ENCODE data around the gene DRG2.

GRCh38 chr17:18045691-18046350 is 41.9 kb upstream of the DRG2 start:
- TF ChIP-seq POLR2AphosphoS5 (IDR thresholded peaks at IDR 0.05; ENCODE audit: low read depth, low read length), result no peak
- TF ChIP-seq POLR2A (IDR thresholded peaks at IDR 0.05; ENCODE audit: low read depth, low read length), result no peak
- no peak for TF ChIP-seq TAF1 (IDR thresholded peaks at IDR 0.05; ENCODE audit: low read depth, low read length)
- TF ChIP-seq PAX5 (IDR thresholded peaks at IDR 0.05; ENCODE audit: insufficient read depth, low read length, severe bottlenecking), result no peak
- peak; percentile 79 for TF ChIP-seq SPI1 (IDR thresholded peaks at IDR 0.05; ENCODE audit: low read depth, low read length)
- no peak for TF ChIP-seq POU2F2 (IDR thresholded peaks at IDR 0.05; ENCODE audit: low read depth, low read length)

Measured in GM12891 (cell line).